HepG2 (cell line): ENCODE measurements around the gene CFAP119. TPM values are rescaled to one million over a fixed set of nuclear protein-coding genes. Genes with fewer than 3 reads are reported as not detected.
A peak's percentile ranks its signal among the peaks of the same experiment; 100 is the strongest.

Source experiments
- EEA1 ChIP-seq: sonication (generic); formaldehyde crosslinking; IDR thresholded peaks from 2 replicates; pipeline ENCODE4 v1.5.1; 2020; ENCODE audit warnings: mild to moderate bottlenecking, missing genetic modification reagents, borderline replicate concordance
- ERF ChIP-seq: IDR thresholded peaks from 2 replicates; pipeline ENCODE4 v1.6.1; 2018; ENCODE audit warnings: missing biosample characterization, missing genetic modification reagents
- GLI4 ChIP-seq: sonication (generic); formaldehyde crosslinking; IDR thresholded peaks from 2 replicates; pipeline ENCODE4 v1.5.1; 2020; ENCODE audit warnings: missing genetic modification reagents, mild to moderate bottlenecking, moderate library complexity, borderline replicate concordance
- HMGXB4 ChIP-seq, 2 experiments: sonication (generic) in 1 of 2; formaldehyde crosslinking in 1 of 2; IDR thresholded peaks; 2 replicates each; pipeline versions ENCODE4 v1.4.0 to v1.6.1; 2018 to 2020; ENCODE audit warnings: missing genetic modification reagents in 2 of 2, borderline replicate concordance in 1 of 2, low read depth in 1 of 2, mild to moderate bottlenecking in 1 of 2, missing biosample characterization in 1 of 2
- HOXA9 ChIP-seq: sonication (generic); formaldehyde crosslinking; IDR thresholded peaks from 2 replicates; pipeline ENCODE4 v1.8.1; 2022; ENCODE audit warnings: missing genetic modification reagents, mild to moderate bottlenecking, moderate library complexity, borderline replicate concordance
- MED8 ChIP-seq: sonication (generic); formaldehyde crosslinking; IDR thresholded peaks from 2 replicates; pipeline ENCODE4 v1.8.1; 2023; ENCODE audit warnings: mild to moderate bottlenecking, missing genetic modification reagents; ENCODE audit not compliant: insufficient replicate concordance
- PRDM10 ChIP-seq: sonication (generic); formaldehyde crosslinking; IDR thresholded peaks from 2 replicates; pipeline ENCODE4 v1.4.0; 2020; ENCODE audit warnings: low read depth, missing genetic modification reagents
- RFXANK ChIP-seq: IDR thresholded peaks from 2 replicates; pipeline ENCODE4 v1.6.1; 2016
- XRCC5 ChIP-seq: fragments of 200-400 bp; formaldehyde crosslinking; optimal IDR thresholded peaks from 2 replicates; pipeline ENCODE3; 2017; ENCODE audit warnings: mild to moderate bottlenecking, low read length
- ZBTB33 ChIP-seq: sonication (generic); formaldehyde crosslinking; IDR thresholded peaks from 2 replicates; pipeline ENCODE4 v1.4.0; 2020; ENCODE audit warnings: missing genetic modification reagents
- ZBTB7A ChIP-seq: sonication (generic); formaldehyde crosslinking; IDR thresholded peaks from 2 replicates; pipeline ENCODE4 v1.8.0; 2022; ENCODE audit warnings: mild to moderate bottlenecking, missing genetic modification reagents
- ZMAT3 ChIP-seq: sonication (generic); formaldehyde crosslinking; conservative IDR thresholded peaks from 2 replicates; pipeline ENCODE4 v1.7.0; 2021; ENCODE audit warnings: missing genetic modification reagents
- ZMAT5 ChIP-seq: sonication (generic); formaldehyde crosslinking; IDR thresholded peaks from 2 replicates; pipeline ENCODE4 v1.5.0; 2020; ENCODE audit warnings: mild to moderate bottlenecking, low read depth, missing genetic modification reagents, borderline replicate concordance
- ZMYM4 ChIP-seq: sonication (generic); formaldehyde crosslinking; IDR thresholded peaks from 2 replicates; pipeline ENCODE4 v1.8.1; 2023; ENCODE audit warnings: mild to moderate bottlenecking, missing genetic modification reagents
- ZNF256 ChIP-seq: sonication (generic); formaldehyde crosslinking; conservative IDR thresholded peaks from 2 replicates; pipeline ENCODE4 v1.4.0; 2020; ENCODE audit warnings: missing genetic modification reagents
- ZNF296 ChIP-seq: sonication (generic); formaldehyde crosslinking; conservative IDR thresholded peaks from 2 replicates; pipeline ENCODE4 v1.5.0; 2020; ENCODE audit warnings: mild to moderate bottlenecking, missing genetic modification reagents
- ZNF3 ChIP-seq: IDR thresholded peaks from 2 replicates; pipeline ENCODE4 v1.7.0; 2017; ENCODE audit warnings: inconsistent platforms
- ZNF350 ChIP-seq: sonication (generic); formaldehyde crosslinking; IDR thresholded peaks from 2 replicates; pipeline ENCODE4 v1.4.0; 2020; ENCODE audit warnings: mild to moderate bottlenecking, low read depth, missing genetic modification reagents, borderline replicate concordance
- ZNF547 ChIP-seq: sonication (generic); formaldehyde crosslinking; IDR thresholded peaks from 2 replicates; pipeline ENCODE4 v1.5.1; 2020; ENCODE audit warnings: mild to moderate bottlenecking, missing genetic modification reagents
- ZNF773 ChIP-seq: sonication (generic); formaldehyde crosslinking; IDR thresholded peaks from 2 replicates; pipeline ENCODE4 v1.4.0; 2020; ENCODE audit warnings: missing genetic modification reagents, borderline replicate concordance
- ZNF879 ChIP-seq: sonication (generic); formaldehyde crosslinking; IDR thresholded peaks from 2 replicates; pipeline ENCODE4 v1.8.1; 2023; ENCODE audit warnings: missing genetic modification reagents
- ZSCAN21 ChIP-seq: sonication (generic); formaldehyde crosslinking; IDR thresholded peaks from 2 replicates; pipeline ENCODE4 v1.8.0; 2022; ENCODE audit warnings: mild to moderate bottlenecking, missing genetic modification reagents, moderate library complexity, borderline replicate concordance
- polyA plus RNA-seq, 8 experiments: library from polyadenylated mRNA; depleted of rRNA in 3 of 8; stranded (reverse) in 7 of 8; unstranded in 1 of 8; fragments of >200 nt; fragmentation: Illumina TruSeq in 4 of 8; extraction: Trizol in 4 of 8; gene quantifications; 2 replicates each; pipeline versions ENCODE4 v1.2.1 to v1.2.3, GENCODE V29; 2011 to 2016; ENCODE audit warnings: low read depth in 4 of 8, missing spikeins in 1 of 8, mixed read lengths in 1 of 8; ENCODE audit not compliant: insufficient read depth in 1 of 8
- total RNA-seq, 5 experiments: library from RNA; depleted of rRNA; stranded (reverse); fragments of >200 nt; fragmentation: Illumina TruSeq; extraction: Trizol; gene quantifications; 2 replicates each; pipeline ENCODE4 v1.2.3, GENCODE V29; 2016; ENCODE audit warnings: low read depth in 1 of 5

CFAP119 gene
- total and polyA plus RNA-seq, 2 of the 13 experiments (the other 11 are each of a cell fraction or from before 2014, with no cell fraction given), result 6.4 TPM

GRCh38 chr16:30786936-30787612 is 25.2 kb upstream of the CFAP119 start, which contains the start of gene ZNF629 (continued):
- TF ChIP-seq ZSCAN21, result peak; percentile 86
- TF ChIP-seq ZMAT5 (CRISPR knock-in tag), result no peak
- TF ChIP-seq ZNF256 (CRISPR knock-in tag), result peak; percentile 58; the same call in 1 of the 2 replicates
- peak; percentile 74; the same call in 1 of the 2 replicates for TF ChIP-seq ZBTB33 (CRISPR knock-in tag)
- peak; percentile 76 to 96 for TF ChIP-seq HMGXB4 (CRISPR knock-in tag; IDR thresholded peaks at IDR 0.05; ENCODE audit: borderline replicate concordance in 1 of 2, low read depth in 1 of 2)
- TF ChIP-seq GLI4 (CRISPR knock-in tag), result no peak
- TF ChIP-seq ZNF350, result peak; percentile 64
- TF ChIP-seq ZMYM4 (CRISPR knock-in tag), result peak; percentile 75
- TF ChIP-seq XRCC5, result peak; percentile 94
- TF ChIP-seq MED8 (CRISPR knock-in tag), result peak; percentile 57
- no peak for TF ChIP-seq ZNF879 (CRISPR knock-in tag)
- TF ChIP-seq EEA1, result no peak
- peak; percentile 76; the same call in 1 of the 2 replicates for TF ChIP-seq ERF (CRISPR knock-in tag)
- 0 out of 2 replicates have a peak, but pooled peaks have one; percentile 16 for TF ChIP-seq ZNF547 (CRISPR knock-in tag)
- peak; percentile 94 for TF ChIP-seq PRDM10 (CRISPR knock-in tag)
- TF ChIP-seq ZBTB7A (CRISPR knock-in tag), result peak; percentile 77
- peak; percentile 91 for TF ChIP-seq ZNF296 (CRISPR knock-in tag)
- peak; percentile 88; the same call in 1 of the 2 replicates for TF ChIP-seq HOXA9
- TF ChIP-seq RFXANK (CRISPR knock-in tag), result peak; percentile 51; the same call in 1 of the 2 replicates
- no peak; the same call in none of the 2 replicates for TF ChIP-seq ZMAT3 (CRISPR knock-in tag)
- TF ChIP-seq ZNF3 (CRISPR knock-in tag), result peak; percentile 18; the same call in 1 of the 2 replicates
- no peak for TF ChIP-seq ZNF773 (CRISPR knock-in tag)
